ENCODE results near the gene NOVA2. TPM values are rescaled to one million over a fixed set of nuclear protein-coding genes. Genes with fewer than 3 reads are reported as not detected.

Gene NOVA2
- total RNA-seq, 1 donor from 2014 or later: 5.0 TPM

DNA sequence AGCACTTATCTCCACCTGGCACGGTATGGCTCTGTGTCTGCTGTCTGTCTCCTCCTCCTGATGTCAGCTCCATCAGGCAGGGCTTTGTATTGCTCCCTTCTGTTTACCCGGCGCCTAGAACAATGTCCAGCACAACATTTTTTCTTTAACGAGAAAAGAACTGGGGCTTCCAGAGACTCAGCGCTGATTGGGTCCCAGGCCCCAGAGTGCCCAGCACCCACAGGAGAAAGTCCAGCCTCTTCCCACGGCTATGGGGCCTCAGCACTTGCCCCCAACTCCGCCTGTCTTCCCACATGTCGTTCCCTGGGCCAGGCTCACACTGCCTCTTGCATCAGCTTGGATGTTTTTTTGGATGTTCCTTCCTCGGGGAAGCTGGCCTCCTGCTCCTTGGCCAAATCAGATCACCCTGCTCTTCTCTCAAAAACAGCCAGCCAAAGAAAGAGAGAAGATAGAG, 78.1 kb downstream of the NOVA2 start:
- peaks cover 1% of the 10 kb centered on the region for H3K4me1 Mint-ChIP-seq (ENCODE audit: unreplicated experiment)
- H3K9me3 Mint-ChIP-seq: no peaks in the 10 kb centered on the region
- no peak overlapping the region for H3K27ac Mint-ChIP-seq
- H3K36me3 Mint-ChIP-seq: peaks cover 21% of the 10 kb centered on the region
- H3K27me3 Mint-ChIP-seq: peaks cover 2% of the 10 kb centered on the region
- TF ChIP-seq, protein P1, sequence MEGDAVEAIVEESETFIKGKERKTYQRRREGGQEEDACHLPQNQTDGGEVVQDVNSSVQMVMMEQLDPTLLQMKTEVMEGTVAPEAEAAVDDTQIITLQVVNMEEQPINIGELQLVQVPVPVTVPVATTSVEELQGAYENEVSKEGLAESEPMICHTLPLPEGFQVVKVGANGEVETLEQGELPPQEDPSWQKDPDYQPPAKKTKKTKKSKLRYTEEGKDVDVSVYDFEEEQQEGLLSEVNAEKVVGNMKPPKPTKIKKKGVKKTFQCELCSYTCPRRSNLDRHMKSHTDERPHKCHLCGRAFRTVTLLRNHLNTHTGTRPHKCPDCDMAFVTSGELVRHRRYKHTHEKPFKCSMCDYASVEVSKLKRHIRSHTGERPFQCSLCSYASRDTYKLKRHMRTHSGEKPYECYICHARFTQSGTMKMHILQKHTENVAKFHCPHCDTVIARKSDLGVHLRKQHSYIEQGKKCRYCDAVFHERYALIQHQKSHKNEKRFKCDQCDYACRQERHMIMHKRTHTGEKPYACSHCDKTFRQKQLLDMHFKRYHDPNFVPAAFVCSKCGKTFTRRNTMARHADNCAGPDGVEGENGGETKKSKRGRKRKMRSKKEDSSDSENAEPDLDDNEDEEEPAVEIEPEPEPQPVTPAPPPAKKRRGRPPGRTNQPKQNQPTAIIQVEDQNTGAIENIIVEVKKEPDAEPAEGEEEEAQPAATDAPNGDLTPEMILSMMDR (conservative IDR thresholded peaks at IDR 0.05): no peak
- no peak overlapping the region for H3K4me3 Mint-ChIP-seq
- no peak for DNase-seq (ENCODE audit: extremely low spot score, unreplicated experiment)

DNA sequence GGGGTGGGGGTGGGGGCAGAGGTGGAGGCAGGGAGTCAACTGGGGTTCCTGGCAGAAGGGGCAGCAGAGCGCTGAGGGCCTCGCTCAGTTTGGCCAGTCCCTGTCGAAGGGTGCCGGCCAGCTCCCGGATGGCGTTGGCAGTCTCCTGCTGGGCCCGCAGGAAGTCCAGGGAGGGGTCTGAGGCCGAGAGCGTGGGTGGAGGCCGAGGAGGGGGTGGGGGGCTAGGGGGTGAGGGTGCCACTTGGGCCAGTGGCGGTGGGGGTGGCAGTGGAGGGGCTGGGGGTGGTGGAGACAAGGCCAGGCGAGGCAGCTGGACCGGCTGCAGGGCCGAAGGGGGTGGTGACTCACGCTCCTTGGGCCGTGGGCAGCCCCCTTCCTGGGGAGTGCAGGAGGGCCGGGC, 82.8 kb downstream of the NOVA2 start:
- Mint-ChIP-seq H3K36me3 (peaks cover 9% of the 10 kb centered on the region), H3K4me1 (ENCODE audit: unreplicated experiment) (peaks cover 7% of the 10 kb centered on the region), H3K9me3 (no peaks in the 10 kb centered on the region), H3K27me3 (no peaks in the 10 kb centered on the region), H3K4me3 (no peak overlapping the region), H3K27ac (no peak overlapping the region)
- DNase-seq (ENCODE audit: extremely low spot score, unreplicated experiment): no peak
- TF ChIP-seq, protein P1 (conservative IDR thresholded peaks at IDR 0.05): no peak

DNA sequence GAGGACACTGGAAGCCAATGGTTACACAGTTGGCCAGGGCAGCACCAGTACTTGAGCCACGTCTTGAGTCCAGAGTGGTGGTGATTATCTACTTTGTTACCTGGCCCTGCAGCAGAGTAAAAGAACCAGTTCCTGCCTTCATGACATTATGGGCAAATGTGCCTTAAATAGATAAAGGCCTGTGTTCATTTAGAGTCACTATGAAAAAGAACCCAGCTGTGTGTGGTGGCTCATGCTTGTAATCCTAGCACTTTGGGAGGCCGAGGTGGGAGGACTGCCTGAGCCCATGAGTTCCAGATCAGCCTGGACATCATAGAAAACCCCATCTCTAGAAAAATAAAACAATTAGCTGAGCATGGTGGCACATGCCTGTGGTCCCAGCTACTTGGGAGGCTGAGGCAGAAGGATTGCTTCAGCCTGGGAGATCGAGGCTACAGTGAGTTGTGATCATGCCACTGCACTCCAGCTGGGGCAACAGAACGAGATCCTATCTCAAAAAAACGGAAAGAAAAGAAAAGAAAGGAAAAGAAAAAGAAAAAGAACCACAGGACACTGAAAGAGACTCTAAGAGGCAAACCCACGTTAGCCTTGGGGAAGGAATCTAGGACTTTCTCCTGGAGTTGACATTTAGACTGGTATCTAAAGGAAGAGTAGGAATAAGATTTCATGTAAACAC, 84.3 kb downstream of the NOVA2 start:
- TF ChIP-seq, protein P1 (conservative IDR thresholded peaks at IDR 0.05): no peak
- Mint-ChIP-seq H3K27ac (no peak overlapping the region), H3K4me3 (no peak overlapping the region), H3K27me3 (no peaks in the 10 kb centered on the region), H3K4me1 (ENCODE audit: unreplicated experiment) (peaks cover 7% of the 10 kb centered on the region), H3K36me3 (no peaks in the 10 kb centered on the region), H3K9me3 (no peaks in the 10 kb centered on the region)
- DNase-seq (ENCODE audit: extremely low spot score, unreplicated experiment): no peak

DNA sequence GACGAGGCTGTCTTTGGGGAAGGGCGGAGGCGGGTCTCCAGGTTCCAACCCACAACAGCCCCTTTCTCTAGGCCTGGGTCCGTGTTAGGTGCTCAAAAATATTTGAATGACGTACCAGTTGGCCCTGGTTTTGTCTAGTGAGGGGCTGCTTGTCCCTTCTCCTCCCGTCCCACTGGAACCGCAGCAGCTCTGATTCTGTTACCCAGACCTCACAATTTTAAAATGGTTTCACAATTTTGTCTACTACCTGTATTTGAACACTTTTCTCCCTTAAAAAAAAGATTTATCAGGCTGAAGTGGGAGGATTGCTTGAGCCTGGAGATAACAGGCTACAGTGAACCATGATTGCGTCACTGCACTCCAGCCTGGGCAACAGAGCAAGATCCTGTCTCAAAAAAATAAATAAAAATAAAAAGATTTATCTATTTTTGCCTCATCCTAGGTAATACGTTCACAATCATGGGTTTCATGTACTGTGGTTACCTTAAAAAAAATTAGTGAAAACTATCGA, 86.4 kb downstream of the NOVA2 start:
- Mint-ChIP-seq H3K9me3 (no peaks in the 10 kb centered on the region), H3K27me3 (no peaks in the 10 kb centered on the region), H3K36me3 (peaks cover 5% of the 10 kb centered on the region), H3K4me1 (ENCODE audit: unreplicated experiment) (peaks cover 16% of the 10 kb centered on the region), H3K4me3 (peak overlapping the region; percentile 99), H3K27ac (peak overlapping the region; percentile 99)
- TF ChIP-seq, protein P1 (conservative IDR thresholded peaks at IDR 0.05): no peak
- no peak for DNase-seq (ENCODE audit: extremely low spot score, unreplicated experiment)

DNA sequence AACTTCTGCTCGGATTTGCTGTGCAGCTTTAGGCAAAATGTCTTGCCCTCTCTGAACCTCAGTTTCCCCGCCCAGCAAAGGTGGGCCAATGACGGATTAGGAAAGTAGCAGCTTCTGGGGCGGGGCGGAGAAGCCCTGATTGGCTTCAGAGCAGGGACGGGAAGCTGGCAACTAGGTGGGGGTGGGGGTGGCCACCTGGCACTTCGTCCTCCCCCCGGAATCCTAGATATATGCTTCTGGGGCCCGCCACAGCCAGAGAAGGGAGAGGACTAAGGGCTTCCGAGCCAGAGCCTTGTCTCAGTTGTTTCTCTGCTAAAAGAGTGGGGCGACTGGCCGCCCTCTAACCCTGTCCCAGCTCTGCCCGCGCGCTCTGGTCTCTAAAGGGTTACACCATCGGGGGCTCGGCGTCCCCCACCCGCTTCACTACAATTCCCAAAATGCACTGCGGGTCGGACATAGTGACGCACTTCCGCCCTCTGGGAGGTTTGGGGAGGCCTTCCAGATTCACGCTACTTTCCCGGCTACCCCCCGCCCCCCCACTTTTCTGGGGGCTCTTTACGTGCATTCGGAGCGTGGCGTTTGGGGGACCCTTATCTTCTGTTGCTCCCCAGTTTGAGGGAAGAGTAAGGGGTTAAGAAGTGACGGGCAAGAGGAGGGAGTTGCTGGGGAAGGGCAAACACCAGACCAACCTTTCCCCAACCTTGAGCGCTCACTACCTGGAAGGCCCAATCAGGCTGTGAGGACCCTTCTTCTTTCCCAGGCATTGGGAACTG, 87.1 kb downstream of the NOVA2 start:
- TF ChIP-seq, protein P1 (conservative IDR thresholded peaks at IDR 0.05): no peak
- H3K4me1 Mint-ChIP-seq (ENCODE audit: unreplicated experiment): peaks cover 20% of the 10 kb centered on the region
- H3K36me3 Mint-ChIP-seq: peaks cover 5% of the 10 kb centered on the region
- H3K9me3 Mint-ChIP-seq: no peaks in the 10 kb centered on the region
- no peaks in the 10 kb centered on the region for H3K27me3 Mint-ChIP-seq
- peak overlapping the region; percentile 99 for H3K4me3 Mint-ChIP-seq
- peak; percentile 88 for DNase-seq (ENCODE audit: extremely low spot score, unreplicated experiment)
- H3K27ac Mint-ChIP-seq: peak overlapping the region; percentile 99
